ENCODE data around the gene LDLRAD3.
"Not testable (repeated sequence)": the region's sequence is repeated elsewhere in the genome, so short reads cannot be mapped to it uniquely, and the experiment has no call there.

The LDLRAD3 gene

DNA sequence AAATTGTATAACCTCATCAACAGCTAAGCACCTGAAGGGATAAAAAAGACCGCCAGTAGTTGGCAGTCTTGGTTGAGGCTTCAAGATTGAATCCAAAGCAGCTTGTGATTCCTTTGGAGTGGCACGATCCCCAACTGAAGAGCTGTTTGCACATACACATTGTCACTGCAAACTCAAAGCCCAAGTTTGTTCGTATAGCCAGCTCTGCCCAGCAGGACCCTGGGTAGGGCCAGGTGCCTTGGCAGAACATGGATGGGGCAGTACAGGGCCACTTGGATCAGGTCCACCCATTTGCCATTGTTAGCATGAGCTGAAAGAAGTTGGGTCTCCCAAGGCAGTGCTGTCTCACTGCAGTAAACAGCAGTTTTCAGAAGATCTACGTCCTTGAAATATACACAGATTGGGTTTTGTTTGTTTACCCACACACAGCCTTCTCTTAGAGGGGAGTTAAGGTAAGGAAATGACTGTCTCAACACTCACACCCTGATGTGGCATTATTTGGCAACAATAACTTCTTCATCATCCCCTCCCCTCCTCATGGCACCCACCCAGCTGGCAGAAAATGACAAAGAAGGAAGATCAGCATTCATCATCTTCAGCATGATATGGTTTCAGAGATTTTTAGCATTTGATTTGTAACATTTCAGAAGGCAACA, 212.4 kb downstream of the LDLRAD3 start:
- DNase-seq (ENCODE audit: low read depth in 2 of 2, low spot score in 1 of 2), result no peak

DNA sequence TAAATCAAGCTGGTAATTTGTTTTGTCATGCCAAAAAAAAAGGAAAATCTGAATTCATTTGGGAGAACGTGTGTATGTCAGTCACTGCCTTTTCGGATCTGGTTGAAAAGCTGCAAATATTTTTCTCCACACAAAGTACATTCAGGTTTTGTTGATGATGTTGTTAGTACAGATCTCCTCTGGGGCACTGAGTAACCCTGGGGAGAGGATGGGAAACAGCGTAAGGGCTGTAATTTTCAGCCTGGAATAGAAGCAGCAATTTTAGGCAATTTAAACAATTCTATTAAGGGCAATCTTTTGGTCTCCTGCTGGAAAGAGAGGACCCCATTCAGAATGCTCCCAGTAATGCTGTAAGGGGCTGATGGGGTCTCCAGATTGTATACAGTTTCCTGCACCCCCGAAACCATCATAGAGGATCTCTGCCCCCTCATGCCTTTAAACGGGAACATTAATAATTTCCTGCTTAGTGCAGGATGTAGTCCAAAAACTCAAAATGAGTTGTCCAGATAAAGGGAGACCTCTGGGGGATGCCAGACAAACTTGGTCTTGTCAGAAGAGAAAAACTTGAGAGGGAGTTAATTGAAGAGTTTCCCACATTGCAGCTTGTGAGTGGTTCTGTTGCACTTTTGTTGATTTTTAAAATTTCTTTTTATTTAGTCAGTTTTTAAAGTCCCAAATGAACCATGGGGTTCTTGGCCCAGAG, 213.1 kb downstream of the LDLRAD3 start:
- DNase-seq (ENCODE audit: low read depth in 2 of 2, low spot score in 1 of 2), result no peak

DNA sequence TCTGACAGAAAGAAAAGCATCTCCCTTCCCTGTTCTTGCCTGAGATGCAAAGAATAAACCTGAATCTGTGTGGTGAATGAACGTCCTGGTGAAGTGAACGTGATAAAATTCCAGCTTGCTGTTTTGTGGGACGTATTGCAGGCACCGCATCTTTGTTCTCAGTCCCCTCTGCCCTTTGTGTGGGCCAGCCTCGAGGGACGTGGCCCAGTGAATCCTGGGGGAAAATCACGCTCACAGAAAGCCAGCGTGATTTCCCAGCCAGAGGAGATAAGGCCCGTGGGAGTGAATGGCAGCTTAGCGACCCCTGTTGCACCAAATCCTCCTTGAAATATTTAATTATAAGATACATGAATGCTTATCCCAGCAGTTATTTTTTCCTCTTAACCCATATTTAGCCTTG, 216.2 kb downstream of the LDLRAD3 start:
- DNase-seq (ENCODE audit: low read depth in 2 of 2, low spot score in 1 of 2), result no peak

DNA sequence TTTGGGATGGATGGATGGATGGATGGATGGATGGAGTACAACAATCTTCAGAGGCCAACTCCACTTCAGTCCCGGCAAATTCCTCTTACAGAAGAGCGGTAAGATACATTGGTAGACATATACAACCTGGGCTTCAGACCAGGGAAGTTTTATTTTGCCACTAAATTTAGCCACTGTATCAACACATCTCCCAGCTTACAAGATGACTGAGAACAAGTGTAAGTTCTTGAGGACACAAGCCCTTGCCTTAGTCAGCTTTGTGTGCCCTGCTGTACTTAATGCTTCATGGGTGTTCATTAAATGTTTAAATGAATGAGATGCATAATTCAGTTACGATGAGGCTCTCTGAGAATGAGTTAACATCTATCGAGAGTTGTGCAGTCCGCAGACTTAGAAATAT, 217.7 kb downstream of the LDLRAD3 start:
- DNase-seq (ENCODE audit: low read depth in 2 of 2, low spot score in 1 of 2), result no peak

DNA sequence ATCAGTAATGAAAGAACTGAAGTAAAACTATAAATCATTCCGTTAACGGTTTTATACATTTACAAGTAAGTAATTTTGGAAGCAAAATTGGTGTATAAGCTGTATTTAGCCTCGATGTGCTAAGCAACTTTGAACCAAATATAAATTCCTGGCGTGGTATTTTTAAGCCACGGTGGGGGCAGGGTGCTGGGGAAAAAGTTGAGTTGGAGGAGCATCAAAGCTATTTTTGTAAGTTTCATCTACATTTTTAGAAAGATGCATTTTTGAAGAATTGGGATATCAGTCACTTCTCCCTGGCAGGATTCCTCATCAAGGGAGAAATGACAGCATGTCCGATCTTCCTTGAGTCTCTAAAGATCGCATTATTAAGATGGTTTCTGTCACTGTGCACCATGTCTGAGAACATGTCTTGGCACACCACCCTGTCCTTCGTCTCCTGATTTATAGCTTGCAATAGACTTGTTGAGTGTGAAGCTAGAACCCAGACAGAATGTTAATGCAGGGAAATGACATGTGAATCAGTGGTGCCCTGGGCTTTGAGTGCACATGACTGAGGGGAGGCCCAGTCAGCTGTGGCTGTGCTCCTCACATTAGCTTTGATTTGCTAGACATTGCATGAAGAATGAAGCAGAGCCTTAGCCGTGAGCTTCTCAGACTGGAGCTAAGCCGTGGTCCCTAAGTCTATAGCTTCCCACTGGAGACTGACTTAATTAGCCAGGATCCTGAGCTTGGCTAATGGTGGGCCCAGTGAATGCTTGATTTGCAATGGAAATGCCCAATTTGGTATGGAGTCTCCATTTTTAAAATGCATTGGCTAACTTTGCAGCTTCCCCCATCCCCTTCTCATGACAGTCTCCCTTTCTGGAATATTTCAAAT, 218.4 kb downstream of the LDLRAD3 start:
- DNase-seq (ENCODE audit: low read depth in 2 of 2, low spot score in 1 of 2), result no peak

DNA sequence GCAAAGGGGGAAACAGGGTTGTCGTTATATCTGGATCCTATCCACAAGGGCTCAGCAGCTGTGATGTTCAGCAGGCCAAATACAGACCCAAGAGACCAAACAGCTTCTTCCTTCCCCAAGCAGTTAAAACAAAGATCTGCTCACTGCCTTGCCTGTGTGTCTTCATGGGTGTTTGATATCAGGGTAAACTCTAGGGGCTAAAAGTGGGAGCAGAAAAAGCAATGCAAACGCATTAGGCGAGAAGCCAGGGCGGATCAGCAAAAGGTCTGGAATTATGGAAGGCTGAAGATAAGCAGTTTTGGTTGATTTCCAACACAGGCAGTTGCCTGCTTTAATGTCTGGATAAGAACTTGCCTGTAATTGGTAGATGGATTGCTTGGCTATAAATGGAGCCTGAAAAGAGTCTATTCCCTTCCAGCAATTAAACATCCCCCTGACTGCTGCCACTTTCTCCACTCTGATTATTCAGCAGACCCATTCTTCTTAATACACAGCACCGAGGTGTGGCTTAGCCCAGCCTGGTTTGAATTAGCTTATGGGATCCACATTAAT, 219.1 kb downstream of the LDLRAD3 start:
- DNase-seq (ENCODE audit: low read depth in 2 of 2, low spot score in 1 of 2), result no peak

DNA sequence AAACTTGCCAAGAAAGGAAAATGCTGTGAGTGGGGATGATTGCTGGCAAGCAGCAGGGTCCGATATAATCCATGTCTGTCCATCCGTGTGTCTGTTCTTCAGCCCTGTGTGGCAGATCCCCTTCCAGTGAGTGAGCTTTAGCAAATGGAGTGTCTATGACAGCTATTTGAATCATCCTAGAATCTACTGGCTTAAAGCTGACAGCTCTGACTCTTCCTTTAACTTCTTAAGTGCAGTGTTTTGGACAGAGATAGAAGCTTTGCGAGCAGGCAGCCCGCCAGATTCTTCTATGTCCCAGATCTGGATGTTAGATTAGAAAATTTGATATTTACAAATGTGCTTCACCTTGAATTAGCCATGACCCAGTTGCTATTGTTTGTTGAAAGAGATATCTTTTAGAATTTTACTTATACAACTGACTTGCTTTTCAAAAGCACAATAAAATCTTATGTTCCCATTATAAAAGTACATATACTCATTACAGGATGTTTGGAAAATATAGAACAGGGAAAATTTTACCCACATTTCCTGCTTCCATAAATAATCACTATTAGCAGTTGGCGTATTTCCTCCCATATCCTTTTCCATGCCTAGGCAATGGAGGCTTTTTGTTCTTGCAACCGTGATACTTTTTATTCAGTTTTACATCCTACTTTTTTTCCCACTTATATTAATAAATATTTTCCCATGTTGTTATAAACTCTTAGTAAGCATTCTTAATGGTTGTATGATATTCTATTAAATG, 220.8 kb downstream of the LDLRAD3 start:
- no peak for DNase-seq (ENCODE audit: low read depth in 2 of 2, low spot score in 1 of 2)

DNA sequence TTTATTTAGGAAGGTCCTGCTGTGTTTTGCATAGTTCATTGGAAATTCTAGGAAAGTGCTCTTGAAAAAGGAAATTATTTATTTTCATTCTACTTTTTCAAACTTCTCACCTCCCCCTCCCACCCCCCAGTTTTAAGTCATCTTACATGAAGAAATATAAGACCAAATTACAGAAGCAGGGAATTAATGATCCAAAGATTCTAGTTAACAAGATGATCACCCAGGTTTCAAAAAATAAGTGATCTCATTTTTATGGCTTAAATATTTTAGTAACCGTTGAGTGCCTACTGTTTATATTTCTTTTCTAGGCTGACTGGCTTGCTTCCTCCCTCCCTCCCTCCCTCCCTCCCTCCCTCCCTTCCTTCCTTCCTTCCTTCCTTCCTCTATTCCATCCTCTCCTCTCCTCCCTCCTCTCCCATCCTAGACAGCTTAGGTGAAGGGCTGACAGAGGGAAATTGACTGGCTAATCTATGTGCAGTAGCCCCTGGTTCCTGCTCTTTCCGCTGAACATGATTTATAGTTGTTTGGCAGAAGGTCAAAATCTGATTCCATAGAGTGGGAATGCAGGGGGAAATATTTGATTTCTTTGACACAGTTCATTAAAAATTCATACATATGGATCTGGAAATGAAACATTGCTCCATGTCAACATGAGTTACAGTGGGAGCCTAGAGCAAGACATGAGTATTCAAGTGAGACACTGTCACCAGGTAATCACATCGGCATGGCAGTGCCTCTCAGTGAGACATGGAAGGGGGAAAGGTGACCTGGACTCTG, 221.9 kb downstream of the LDLRAD3 start:
- no peak for DNase-seq (ENCODE audit: low read depth in 2 of 2, low spot score in 1 of 2)

DNA sequence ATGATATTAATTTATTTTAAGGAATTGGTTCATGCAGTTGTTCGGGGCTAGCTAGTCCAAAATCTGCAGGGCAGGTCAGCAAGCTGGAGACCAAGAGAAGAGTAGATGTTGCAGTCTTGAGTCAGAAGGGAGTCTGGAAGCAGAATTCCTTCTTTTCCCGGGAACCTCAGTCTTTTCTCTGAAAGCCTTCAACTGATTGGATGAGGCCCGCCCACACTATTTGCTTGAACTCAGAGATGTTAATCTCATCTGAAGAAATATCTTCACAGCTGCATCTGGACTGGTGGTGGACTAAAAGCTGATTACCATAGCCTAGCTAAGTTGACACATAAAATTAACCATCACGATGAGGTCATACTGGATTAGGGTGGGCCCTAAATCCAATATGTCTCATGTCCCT, 223.2 kb downstream of the LDLRAD3 start:
- no peak for DNase-seq (ENCODE audit: low read depth in 2 of 2, low spot score in 1 of 2)

DNA sequence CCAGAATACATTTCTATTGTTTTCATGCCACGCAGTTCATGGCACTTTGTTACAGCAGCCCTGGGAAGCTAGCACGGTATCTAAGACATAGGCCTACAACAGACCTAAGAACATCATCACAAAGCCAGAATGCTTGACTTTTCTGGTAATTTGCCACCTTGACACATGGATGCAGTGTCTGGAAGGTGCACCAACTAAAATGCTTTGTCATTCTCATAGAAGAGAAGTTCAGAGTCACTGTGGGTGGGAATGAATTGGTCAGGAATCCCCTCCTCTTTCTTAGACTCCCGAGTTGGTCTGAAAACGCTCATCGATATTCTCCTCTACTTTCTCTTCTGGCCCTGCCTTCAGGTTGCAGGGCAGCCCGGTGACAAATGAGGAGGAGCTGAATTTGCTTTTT, 223.9 kb downstream of the LDLRAD3 start:
- no peak for DNase-seq (ENCODE audit: low read depth in 2 of 2, low spot score in 1 of 2)

DNA sequence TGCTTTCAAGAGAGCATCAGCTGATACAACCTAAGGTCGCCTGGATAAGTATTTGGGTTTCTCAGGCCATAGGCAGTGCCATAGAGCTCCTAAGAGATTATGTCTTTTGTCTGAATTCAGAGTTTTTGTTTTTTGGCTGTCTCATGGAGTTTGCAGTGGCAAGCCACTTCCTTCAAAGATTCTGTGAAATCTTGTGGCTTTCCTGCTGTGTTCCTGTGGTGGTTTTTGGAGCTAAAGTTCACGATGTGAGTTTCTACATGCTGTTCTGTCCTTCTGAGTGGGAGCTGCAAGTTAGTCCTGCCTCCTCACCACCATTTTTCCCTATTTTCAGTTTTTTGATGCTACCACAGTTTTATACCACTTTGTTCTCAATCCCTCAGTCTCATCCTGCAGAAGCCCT, 234.0 kb downstream of the LDLRAD3 start:
- DNase-seq (ENCODE audit: low read depth in 2 of 2, low spot score in 1 of 2), result no peak

DNA sequence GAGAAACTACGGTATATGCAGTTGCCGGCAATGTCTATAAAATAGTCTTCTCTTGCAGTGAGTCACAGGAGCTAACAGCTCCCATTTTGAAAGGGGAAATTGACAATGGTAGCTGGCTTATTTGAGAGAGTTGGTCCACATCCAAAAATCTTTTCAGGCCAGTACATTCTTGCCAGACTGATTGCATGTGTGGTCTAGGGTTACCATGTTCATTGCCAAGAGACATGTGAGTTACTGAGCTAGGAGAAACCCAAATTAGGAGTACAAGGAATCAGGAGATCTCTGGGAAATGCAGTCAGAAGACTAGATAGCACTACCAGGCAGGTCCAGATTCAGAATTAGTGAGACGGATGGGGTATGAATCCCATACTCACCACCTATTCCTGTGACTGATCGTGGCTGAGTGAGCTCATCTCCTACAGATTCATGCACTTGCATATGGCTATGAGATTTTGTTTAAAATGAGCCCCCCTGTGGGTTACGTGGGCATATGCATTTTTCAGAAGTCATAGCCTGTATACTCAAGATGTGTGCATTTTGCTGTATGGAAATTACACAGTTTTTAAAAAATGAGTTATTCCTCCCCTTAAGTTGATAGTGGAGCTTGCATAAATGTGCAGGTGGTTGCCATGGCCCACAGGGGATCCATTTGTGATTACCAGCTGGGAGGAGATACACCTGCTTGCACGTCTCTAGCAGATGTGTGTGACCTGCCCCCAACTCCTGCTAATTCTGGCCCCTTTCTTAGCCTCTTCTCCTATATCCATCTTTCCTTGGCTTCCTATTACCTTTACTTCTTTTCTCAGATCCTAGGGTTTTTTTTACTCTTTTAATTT, 242.7 kb downstream of the LDLRAD3 start:
- no peak for DNase-seq (ENCODE audit: low read depth in 2 of 2, low spot score in 1 of 2)

DNA sequence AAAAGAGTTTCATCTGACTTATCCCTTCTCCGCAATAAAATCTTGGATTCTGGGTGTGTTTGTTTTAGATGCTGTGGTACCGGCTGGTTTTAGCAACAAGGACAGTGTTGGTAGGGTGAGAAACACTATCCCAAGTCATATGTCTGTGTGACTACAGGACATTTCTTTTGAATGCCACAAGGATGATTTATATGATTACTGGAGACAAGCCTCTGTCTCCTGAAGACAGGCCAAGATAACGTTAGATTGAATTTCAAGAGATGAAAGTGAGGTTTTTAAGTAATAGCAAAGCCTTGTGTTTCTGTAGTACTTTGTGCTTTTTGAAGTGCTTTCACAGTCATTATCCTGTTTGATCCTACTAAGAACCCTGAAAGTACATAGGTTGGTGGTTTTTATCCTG, 243.8 kb downstream of the LDLRAD3 start:
- no peak for DNase-seq (ENCODE audit: low read depth in 2 of 2, low spot score in 1 of 2)

DNA sequence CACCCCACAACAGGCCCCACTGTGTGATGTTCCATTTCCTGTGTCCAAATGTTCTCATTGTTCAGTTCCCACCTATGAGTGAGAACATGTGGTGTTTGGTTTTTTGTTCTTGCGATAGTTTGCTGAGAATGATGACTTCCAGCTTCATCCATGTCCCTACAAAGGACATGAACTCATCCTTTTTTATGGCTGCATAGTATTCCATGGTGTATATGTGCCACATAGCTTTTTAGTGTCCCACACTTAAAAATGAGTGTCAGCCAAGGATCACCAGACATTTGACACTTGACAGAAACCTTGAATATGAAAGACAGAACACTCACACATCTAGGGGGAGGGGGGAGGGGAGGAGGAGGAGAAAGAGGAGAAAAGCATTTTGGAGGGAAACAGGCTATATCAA, 245.9 kb downstream of the LDLRAD3 start:
- DNase-seq (ENCODE audit: low read depth in 2 of 2, low spot score in 1 of 2), result not testable (repeated sequence)

DNA sequence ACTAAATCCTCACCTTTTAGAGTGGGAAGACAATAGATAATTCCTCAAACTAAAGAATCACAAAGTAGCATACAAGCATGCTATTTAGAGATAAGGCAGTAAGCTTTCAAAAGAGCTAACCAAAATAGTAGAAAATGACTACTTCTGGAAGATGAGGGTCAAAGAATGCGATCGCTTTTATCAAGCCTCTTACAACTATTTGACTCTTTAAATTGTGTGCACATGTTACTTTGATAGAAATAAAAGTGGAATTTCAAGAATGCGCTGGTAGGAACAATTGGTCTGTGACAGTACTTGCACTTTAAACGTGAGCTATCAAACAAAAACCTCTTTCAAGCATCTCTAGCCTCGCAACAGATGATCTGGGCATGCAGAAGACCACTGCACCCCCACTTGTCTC, 248.1 kb downstream of the LDLRAD3 start:
- DNase-seq (ENCODE audit: low read depth in 2 of 2, low spot score in 1 of 2), result no peak

DNA sequence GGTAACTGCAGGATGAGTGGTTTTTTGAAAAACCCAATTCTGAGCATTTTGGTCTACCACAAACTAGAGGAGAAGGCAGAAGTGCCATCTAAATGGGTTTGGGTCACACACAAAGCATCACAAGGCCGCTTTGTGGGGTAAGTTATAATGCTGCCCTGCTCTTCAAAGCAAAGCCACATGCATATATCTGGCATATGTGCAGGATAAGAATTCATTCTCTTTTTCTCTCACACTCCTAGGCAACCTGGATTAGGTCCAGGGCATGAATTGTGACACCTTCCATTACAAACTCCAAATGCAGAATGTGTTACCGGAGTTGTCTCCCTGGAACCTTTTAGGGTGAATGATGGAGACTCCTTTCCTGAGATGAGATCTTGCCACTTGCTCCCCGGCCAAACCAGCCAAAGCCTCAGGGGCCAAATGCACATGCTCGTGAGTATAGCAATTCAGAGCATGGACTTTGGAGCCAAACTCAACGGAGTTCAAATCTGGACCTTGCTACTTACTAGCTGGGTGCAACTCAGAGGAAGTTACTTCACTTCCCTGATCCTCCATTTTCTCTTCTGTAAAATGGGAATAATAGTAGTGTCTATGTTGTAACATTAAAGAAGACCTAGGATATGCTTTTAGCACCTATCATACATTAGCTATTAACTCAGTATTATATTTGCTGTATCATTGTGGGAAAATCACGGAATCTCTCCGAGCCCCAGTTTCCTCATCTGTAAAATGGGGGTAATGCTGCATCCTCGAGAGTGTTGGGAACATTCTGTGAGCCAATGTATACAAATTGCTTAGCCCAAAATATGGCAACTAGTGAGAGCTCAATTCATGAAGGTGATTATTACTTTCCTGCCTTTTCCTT, 248.8 kb downstream of the LDLRAD3 start:
- DNase-seq (ENCODE audit: low read depth in 2 of 2, low spot score in 1 of 2), result no peak

DNA sequence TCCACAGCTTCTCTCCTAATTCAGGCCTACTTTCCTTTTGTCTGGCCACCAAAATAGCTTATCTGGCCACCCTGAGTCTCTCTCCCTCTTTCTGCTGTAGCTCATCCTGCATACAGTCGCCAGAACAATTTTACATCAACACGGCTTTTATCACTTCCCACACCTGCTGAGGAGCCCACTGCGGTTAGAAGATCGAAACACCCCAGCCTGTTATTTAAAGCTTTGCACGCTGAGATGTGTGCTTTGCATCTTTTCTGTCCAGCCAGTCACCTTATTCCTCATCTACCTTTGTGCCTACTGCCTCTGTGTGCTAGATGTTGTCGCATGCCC, 249.4 kb downstream of the LDLRAD3 start:
- no peak for DNase-seq (ENCODE audit: low read depth in 2 of 2, low spot score in 1 of 2)

DNA sequence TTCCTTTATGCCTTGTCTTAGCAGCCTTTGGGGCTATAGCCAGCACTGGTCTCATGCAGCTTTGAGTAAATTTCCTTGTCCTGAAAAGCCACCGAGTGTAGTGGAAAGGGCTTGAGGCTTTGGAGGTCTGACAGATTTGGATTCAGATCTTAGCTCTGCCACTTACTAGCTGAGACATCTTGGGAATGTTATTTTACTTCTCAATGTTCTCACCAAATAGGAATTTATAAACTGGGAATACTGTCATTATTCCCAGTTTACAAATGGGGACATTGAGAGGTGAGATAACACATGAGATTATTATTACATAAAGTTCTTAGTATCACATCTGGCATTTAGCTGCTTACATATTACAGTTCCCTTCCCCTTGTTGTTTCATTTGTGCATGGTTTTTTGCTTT, 249.9 kb downstream of the LDLRAD3 start:
- DNase-seq (ENCODE audit: low read depth in 2 of 2, low spot score in 1 of 2), result no peak
